Spleen (tissue), 7 donors: ENCODE results near the gene ABCA3.

Source experiments
- POLR2A ChIP-seq, 3 donors: fragments of 450-650 bp; IDR thresholded peaks; one replicate each; pipeline ENCODE4 v1.5.1; 2017; ENCODE audit warnings: antibody characterized with exemption in 3 of 3, mild to moderate bottlenecking in 1 of 3
- POLR2AphosphoS5 ChIP-seq, 3 donors: sonication (generic); formaldehyde crosslinking; IDR thresholded peaks; one replicate each; pipeline ENCODE4 v1.5.1; 2017; ENCODE audit warnings: antibody characterized with exemption in 3 of 3
- TF ChIP-seq, protein P1 (sequence below), 11 experiments: fragments of 200-600 bp in 7 of 11; fragments of 450-650 bp in 4 of 11; sonication (generic) in 4 of 11; IDR thresholded peaks in 8 of 11; conservative IDR thresholded peaks in 3 of 11; 1 replicate in 7 of 11; 2 replicates in 4 of 11; pipeline versions ENCODE4 v1.4.0 to v1.8.0; 2016 to 2021; ENCODE audit warnings: antibody characterized with exemption in 11 of 11, inconsistent platforms in 4 of 11, mild to moderate bottlenecking in 1 of 11
- donor health status: DM: no; HTN: no; CAD: no; lungs with moderate emphysema.
- donor health status: DM: no; HTN: no; CAD: no.
- donor health status: DM: no; HTN: no; CAD: no.

DNA sequence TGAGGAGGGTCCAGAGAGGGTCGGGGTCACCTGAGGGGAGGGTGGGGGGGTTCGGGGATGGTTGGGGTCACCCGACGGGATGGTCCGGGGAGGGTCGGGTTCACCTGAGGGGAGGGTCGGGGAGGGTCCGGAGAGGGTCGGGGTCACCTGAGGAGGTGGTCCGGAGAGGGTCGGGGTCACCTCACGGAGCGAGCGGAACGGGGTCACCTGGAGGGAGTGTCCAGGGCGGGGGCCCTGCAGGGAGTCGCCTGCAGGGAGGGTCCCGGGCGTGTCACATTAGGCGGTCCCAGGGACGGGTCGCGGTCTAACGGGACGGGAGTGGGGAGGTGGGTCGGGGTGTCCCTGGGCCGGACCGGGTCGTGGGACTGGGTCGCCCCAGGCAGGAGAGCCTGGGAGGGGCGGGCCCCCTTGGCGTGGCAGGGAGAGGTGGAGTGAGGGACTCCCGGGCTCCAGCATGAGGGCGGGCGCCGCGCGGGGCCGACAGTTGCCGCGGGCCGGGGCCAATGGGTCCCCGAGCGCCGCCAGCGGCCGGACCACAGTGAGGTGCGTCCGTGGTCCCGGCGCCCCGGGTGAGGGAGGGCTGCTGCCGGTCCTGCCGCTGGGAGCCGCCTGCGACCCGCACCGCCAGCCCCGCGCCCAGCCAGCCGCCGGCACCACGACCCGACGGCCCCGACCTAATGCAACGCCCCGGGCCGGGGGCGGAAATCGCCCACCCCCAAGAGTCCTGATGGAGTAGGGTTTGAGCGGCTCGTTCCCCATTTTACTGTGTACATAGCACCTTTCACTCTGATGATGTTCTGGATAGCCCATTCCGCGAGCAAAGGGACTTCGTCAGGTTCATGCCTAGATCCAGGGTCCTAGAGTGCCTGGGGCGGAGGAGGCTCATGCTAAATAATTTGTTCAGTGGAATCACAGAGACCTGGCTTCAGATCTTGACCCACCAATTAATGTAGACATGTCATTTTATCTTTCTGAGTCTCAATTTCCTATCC lies 1.2 kb upstream of the ABCA3 start:
- TF ChIP-seq, protein P1, sequence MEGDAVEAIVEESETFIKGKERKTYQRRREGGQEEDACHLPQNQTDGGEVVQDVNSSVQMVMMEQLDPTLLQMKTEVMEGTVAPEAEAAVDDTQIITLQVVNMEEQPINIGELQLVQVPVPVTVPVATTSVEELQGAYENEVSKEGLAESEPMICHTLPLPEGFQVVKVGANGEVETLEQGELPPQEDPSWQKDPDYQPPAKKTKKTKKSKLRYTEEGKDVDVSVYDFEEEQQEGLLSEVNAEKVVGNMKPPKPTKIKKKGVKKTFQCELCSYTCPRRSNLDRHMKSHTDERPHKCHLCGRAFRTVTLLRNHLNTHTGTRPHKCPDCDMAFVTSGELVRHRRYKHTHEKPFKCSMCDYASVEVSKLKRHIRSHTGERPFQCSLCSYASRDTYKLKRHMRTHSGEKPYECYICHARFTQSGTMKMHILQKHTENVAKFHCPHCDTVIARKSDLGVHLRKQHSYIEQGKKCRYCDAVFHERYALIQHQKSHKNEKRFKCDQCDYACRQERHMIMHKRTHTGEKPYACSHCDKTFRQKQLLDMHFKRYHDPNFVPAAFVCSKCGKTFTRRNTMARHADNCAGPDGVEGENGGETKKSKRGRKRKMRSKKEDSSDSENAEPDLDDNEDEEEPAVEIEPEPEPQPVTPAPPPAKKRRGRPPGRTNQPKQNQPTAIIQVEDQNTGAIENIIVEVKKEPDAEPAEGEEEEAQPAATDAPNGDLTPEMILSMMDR (IDR thresholded peaks at IDR 0.05 in 8 of 11, conservative IDR thresholded peaks at IDR 0.05 in 3 of 11), result no peak
- TF ChIP-seq POLR2AphosphoS5 (IDR thresholded peaks at IDR 0.05) (no peak), POLR2A (IDR thresholded peaks at IDR 0.05) (no peak)
